ENCODE results near the gene ITIH6.

The ITIH6 gene

DNA sequence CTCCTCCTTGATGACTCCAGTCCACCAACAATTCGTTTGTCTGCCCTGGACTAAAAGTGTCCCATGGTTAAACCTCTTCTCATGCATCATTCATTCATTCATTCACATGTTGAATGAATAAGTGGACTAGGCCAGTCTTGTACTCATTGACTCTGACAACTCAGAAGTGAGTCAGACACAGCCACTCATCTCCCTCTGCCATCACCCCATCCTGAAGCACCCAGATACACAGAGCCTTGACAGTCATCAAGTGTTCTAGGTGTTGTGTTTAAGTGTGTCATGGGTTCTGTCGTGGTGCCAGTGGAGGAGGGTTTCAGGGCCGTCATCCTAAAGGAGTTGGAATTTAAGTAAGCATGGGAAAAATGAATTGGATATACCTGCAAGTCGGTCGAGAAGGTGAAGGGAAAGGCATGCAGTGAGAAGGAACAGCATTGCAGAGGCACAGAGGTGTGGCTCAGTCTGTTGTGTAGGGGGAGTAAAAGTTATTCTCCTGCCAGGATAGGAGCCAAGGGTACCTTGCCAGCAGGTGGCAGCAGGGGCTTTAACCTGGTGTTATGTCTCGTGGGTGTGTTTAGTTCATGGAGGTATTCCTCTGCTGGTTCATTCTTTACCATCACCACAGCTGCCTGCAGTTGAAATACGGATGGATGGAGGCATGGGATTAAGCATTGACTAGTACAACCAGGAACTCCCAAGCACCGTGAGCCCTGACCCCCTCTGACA, 27.8 kb upstream of the ITIH6 start:
- TF ChIP-seq, protein P1, sequence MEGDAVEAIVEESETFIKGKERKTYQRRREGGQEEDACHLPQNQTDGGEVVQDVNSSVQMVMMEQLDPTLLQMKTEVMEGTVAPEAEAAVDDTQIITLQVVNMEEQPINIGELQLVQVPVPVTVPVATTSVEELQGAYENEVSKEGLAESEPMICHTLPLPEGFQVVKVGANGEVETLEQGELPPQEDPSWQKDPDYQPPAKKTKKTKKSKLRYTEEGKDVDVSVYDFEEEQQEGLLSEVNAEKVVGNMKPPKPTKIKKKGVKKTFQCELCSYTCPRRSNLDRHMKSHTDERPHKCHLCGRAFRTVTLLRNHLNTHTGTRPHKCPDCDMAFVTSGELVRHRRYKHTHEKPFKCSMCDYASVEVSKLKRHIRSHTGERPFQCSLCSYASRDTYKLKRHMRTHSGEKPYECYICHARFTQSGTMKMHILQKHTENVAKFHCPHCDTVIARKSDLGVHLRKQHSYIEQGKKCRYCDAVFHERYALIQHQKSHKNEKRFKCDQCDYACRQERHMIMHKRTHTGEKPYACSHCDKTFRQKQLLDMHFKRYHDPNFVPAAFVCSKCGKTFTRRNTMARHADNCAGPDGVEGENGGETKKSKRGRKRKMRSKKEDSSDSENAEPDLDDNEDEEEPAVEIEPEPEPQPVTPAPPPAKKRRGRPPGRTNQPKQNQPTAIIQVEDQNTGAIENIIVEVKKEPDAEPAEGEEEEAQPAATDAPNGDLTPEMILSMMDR (conservative IDR thresholded peaks at IDR 0.05): peak; percentile 10; the same call in 1 of the 2 replicates
- no peak for TF ChIP-seq ZFX (IDR thresholded peaks at IDR 0.05)
- H3K27ac ChIP-seq: no peak overlapping the region

DNA sequence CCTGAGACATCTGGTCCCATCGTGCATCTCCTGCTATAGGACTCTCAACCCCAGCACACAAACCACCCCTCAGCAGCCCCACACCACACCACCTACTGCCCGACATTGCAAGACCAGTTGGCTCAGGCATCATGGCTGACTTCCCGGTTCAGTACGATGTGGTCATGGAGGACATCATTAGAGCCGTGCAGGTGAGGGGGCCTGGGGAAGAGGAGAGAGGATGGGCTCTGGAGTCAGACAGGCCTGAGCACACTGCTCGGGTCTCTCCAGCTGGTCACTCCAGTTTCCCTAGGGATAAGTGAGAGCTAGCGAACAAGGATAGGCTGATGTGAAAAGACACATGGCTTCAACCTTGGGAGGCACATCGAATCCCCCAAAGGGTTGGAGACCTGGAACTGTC, 26.7 kb upstream of the ITIH6 start:
- TF ChIP-seq ZFX (IDR thresholded peaks at IDR 0.05): no peak
- TF ChIP-seq, protein P1 (conservative IDR thresholded peaks at IDR 0.05): no peak
- no peak overlapping the region; the same call in 1 of the 2 replicates for H3K27ac ChIP-seq

DNA sequence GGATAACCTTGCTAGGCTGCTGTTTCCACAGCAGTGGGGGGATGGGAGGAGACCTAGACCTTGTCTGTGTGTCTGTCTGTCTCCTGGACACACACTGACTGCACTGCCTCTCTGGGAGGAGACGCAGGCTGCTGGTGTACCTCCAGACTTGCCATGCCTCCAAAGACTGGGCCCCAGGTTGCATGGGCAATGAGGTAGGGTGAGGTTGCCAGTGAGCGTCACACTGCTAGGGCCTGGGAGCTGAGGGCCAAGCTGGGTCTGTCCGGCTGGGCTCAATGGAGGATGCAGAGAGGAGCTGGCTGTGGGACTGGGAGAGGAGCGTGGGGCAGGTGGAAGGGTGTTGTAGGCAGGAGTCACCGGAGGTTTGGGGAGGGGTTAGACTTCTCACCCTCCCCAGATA, 26.1 kb upstream of the ITIH6 start:
- TF ChIP-seq, protein P1 (conservative IDR thresholded peaks at IDR 0.05): no peak
- no peak for TF ChIP-seq ZFX (IDR thresholded peaks at IDR 0.05)
- H3K27ac ChIP-seq: no peak overlapping the region; the same call in 1 of the 2 replicates

DNA sequence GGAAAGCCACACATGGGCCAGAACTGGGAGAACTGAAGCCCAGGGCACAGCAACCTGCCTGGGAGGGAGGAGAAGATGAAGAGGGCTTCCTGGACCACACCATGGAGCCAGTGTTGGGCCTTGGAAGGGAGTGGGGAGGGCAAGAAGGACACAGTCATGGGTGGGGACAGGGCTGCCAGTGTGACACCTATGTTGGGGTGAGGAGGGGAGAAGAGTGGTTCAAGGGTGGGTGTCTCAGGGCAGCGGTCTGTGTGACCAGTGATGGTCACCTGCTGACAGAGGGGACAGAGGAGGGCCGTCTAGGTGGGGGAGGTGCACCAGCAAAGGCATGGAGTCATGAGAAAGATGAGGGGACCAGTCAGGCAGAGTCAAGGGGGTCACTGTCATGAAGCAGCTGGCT, 23.3 kb upstream of the ITIH6 start:
- H3K27ac ChIP-seq: no peak overlapping the region
- TF ChIP-seq ZFX (IDR thresholded peaks at IDR 0.05): no peak
- TF ChIP-seq, protein P1 (conservative IDR thresholded peaks at IDR 0.05): no peak

DNA sequence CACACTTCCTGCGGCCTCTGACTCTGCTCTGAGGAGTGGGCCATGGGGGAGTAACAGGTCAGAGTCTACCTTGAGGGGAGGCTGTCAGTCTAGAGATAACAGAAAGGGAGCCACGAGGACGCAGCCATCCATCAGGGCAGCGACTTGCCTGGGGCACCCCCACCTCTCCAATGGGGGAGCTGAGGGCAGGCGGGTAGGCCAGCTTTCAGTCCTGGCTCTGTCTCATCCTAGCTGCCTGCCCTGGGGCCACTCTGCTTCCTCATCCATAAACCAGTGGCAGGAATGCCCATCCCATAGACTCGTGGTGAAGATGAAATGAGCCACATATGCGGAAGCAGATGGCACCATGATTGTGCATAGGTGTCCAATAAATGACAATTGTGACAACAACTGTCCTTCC, 22.7 kb upstream of the ITIH6 start:
- TF ChIP-seq, protein P1 (conservative IDR thresholded peaks at IDR 0.05): no peak
- TF ChIP-seq ZFX (IDR thresholded peaks at IDR 0.05): no peak
- H3K27ac ChIP-seq: no peak overlapping the region

DNA sequence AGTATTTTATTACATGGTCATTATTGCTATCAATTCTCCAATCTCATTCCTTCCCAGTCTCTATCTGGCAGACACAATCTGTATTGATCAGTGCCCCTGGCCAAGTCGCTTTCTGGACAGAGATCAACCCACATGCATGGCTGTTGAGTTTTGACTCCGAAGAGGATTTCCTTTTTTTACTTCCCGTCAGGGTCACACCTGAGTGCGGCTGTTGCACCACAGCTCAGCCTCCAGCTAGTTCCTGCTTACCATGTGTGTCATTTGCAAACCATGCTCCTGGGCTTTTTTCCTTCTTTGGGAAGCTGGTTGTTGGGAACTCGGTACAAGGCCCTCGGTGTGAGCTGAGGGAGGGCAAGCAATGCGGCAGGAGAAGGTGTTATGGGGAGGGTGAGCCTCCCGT, 21.1 kb upstream of the ITIH6 start:
- no peak overlapping the region for H3K27ac ChIP-seq
- TF ChIP-seq, protein P1 (conservative IDR thresholded peaks at IDR 0.05): no peak
- TF ChIP-seq ZFX (IDR thresholded peaks at IDR 0.05): no peak

DNA sequence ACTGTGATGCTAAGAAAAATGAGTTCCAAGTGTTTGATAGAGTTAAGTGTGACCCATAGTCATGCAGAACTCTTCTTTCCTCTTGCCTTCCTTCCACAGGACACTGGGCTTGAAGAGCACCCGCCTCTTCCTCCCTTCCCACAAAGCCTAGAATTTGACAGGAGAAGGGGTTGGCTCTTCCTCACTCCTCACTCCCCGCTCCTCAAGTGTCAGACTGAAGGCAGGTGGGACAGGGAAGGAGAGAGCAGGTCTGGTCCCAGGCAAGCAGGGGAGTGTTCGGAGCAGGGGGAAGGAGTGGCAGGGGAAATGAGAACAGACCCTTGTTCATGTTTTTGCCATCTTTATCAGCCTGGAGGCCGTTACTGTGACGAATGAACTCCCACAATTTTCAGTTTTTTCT, 20.2 kb upstream of the ITIH6 start:
- no peak overlapping the region for H3K27ac ChIP-seq
- TF ChIP-seq ZFX (IDR thresholded peaks at IDR 0.05): no peak
- TF ChIP-seq, protein P1 (conservative IDR thresholded peaks at IDR 0.05): no peak

Data from C4-2B (cell line).